Muscle of back (tissue), 11 donors: ENCODE measurements around the gene RNGTT. TPM values are rescaled to one million over a fixed set of nuclear protein-coding genes. Genes with fewer than 3 reads are reported as not detected.
"Not testable (repeated sequence)": the region's sequence is repeated elsewhere in the genome, so short reads cannot be mapped to it uniquely, and the experiment has no call there.

Experiments used
- DNase-seq, 3 donors: peaks; one replicate each; pipeline versions ENCODE4 v3.0.0 to v3.0.0-alpha.2; 2013
- polyA plus RNA-seq, 10 donors: library from polyadenylated mRNA; unstranded; fragments of 120-200 nt; gene quantifications; one replicate each; pipeline ENCODE4 v1.2.1, GENCODE V29; 2013; ENCODE audit not compliant: insufficient read length in 10 of 10

RNGTT gene
- polyA plus RNA-seq, 10 donors = 8.8 to 13.6 (median 10.6) TPM

- no peak for DNase-seq
Measured at GRCh38 chr6:88867841-88868731, 95.3 kb downstream of the RNGTT start.

- DNase-seq = no peak
Measured at GRCh38 chr6:88866856-88867255, 96.6 kb downstream of the RNGTT start.

GRCh38 chr6:88865275-88865674 is 98.1 kb downstream of the RNGTT start:
- DNase-seq = no peak

- no peak for DNase-seq
Measured at GRCh38 chr6:88864359-88865054, 98.9 kb downstream of the RNGTT start.

- DNase-seq = no peak
Measured at GRCh38 chr6:88860310-88860709, 103.1 kb downstream of the RNGTT start.

GRCh38 chr6:88858455-88858854 is 105.0 kb downstream of the RNGTT start:
- no peak for DNase-seq

GRCh38 chr6:88856566-88856965 is 106.9 kb downstream of the RNGTT start:
- peak in 2 of 3 donors; percentile 17 to 43 for DNase-seq

- DNase-seq = peak in 2 of 3 donors; percentile 39 to 56
Measured at GRCh38 chr6:88855541-88856147, 107.8 kb downstream of the RNGTT start.

GRCh38 chr6:88852775-88853174 is 110.6 kb downstream of the RNGTT start:
- DNase-seq = no peak

- DNase-seq = no peak
Measured at GRCh38 chr6:88852000-88852399, 111.4 kb downstream of the RNGTT start.

- no peak for DNase-seq
Measured at GRCh38 chr6:88848870-88849269, 114.5 kb downstream of the RNGTT start.

- peak; percentile 10 to 46 (median 35) for DNase-seq
Measured at GRCh38 chr6:88843040-88843439, 120.4 kb downstream of the RNGTT start.

GRCh38 chr6:88842320-88842719 is 121.1 kb downstream of the RNGTT start:
- DNase-seq = no peak

GRCh38 chr6:88840796-88841539 is 122.5 kb downstream of the RNGTT start:
- DNase-seq = no peak

GRCh38 chr6:88840289-88840688 is 123.1 kb downstream of the RNGTT start:
- DNase-seq = no peak

- no peak for DNase-seq
Measured at GRCh38 chr6:88839280-88839679, 124.1 kb downstream of the RNGTT start.

GRCh38 chr6:88835210-88835609 is 128.2 kb downstream of the RNGTT start:
- DNase-seq = no peak

GRCh38 chr6:88833071-88833470 is 130.3 kb downstream of the RNGTT start:
- DNase-seq = not testable (repeated sequence)

- DNase-seq = not testable (repeated sequence)
Measured at GRCh38 chr6:88827599-88827998, 135.8 kb downstream of the RNGTT start.

GRCh38 chr6:88825856-88826255 is 137.6 kb downstream of the RNGTT start:
- no peak for DNase-seq

GRCh38 chr6:88823998-88824397 is 139.4 kb downstream of the RNGTT start:
- no peak for DNase-seq

GRCh38 chr6:88815491-88815890 is 147.9 kb downstream of the RNGTT start:
- DNase-seq = no peak
